ENCODE data around the gene MEGF6.

GRCh38 chr1:3518756-3519155 is 92.6 kb downstream of the MEGF6 start:
- no peak for TF ChIP-seq CTCF (IDR thresholded peaks at IDR 0.05; ENCODE audit: low read depth, low read length)
- TF ChIP-seq EZH2phosphoT487 (IDR thresholded peaks at IDR 0.05; ENCODE audit: low read depth), result no peak

Data from OCI-LY3 (cell line).